Measurements from ENCODE around the gene WNT3A. TPM values are rescaled to one million over a fixed set of nuclear protein-coding genes. Genes with fewer than 3 reads are reported as not detected.

WNT3A gene
- total RNA-seq, 4 donors from 2014 or later = not detected

- intact Hi-C loops (cut with DNase I) = loop anchor here (5.0 kb wide), 1 partner anchor 154 kb away; the partner anchor contains the start of gene WNT9A
- H3K4me3 ChIP-seq = no peak overlapping the region
- H3K36me3 ChIP-seq = peaks cover 34 to 60% (median 56%) of the 10 kb centered on the region in 4 donors
- peaks cover 34 to 53% (median 42%) of the 10 kb centered on the region in 4 donors for H3K4me1 ChIP-seq
- no peak for DNase-seq (ENCODE audit: extremely low spot score)
- H3K9me3 ChIP-seq = no peaks in the 10 kb centered on the region
- H3K27me3 ChIP-seq = no peaks in the 10 kb centered on the region
- no peak for TF ChIP-seq POLR2A (IDR thresholded peaks at IDR 0.05; ENCODE audit: low read depth)
- TF ChIP-seq CTCF (IDR thresholded peaks at IDR 0.05) = no peak
- no peak for TF ChIP-seq EP300 (IDR thresholded peaks at IDR 0.05)
- TF ChIP-seq POLR2AphosphoS5 (IDR thresholded peaks at IDR 0.05) = no peak
- H3K27ac ChIP-seq (replicated peaks in 1 of 4) = peak overlapping the region in 3 of 4 donors; percentile 88 to 95 (median 94)
- 72% methylated on average over 10 of the region's 12 CpGs for WGBS
Observed at GRCh38 chr1:228100822-228101613, 94.2 kb downstream of the WNT3A start.

- Histone ChIP-seq H3K4me1 (peaks cover 28 to 48% (median 36%) of the 10 kb centered on the region in 4 donors), H3K27ac (replicated peaks in 1 of 4) (peak overlapping the region; percentile 88 to 97 (median 94)), H3K9me3 (no peaks in the 10 kb centered on the region), H3K36me3 (peaks cover 34 to 60% (median 57%) of the 10 kb centered on the region in 4 donors), H3K27me3 (no peaks in the 10 kb centered on the region), H3K4me3 (peak overlapping the region; percentile 79 to 97 (median 87))
- intact Hi-C loops (cut with DNase I) = loop anchor here (5.0 kb wide), 1 partner anchor 154 kb away; the partner anchor contains the start of gene WNT9A
- 54% methylated on average over 15 of the region's 15 CpGs for WGBS
- TF ChIP-seq POLR2AphosphoS5 (IDR thresholded peaks at IDR 0.05) (no peak), CTCF (IDR thresholded peaks at IDR 0.05) (no peak), POLR2A (IDR thresholded peaks at IDR 0.05; ENCODE audit: low read depth) (no peak), EP300 (IDR thresholded peaks at IDR 0.05) (no peak)
- no peak for DNase-seq (ENCODE audit: extremely low spot score)
Observed at GRCh38 chr1:228101614-228101993, 94.8 kb downstream of the WNT3A start.

GRCh38 chr1:228101994-228102790, 95.4 kb downstream of the WNT3A start:
- intact Hi-C loops (cut with DNase I) = loop anchor here (5.0 kb wide), 1 partner anchor 155 kb away; the partner anchor contains the start of gene WNT9A
- H3K9me3 ChIP-seq = no peaks in the 10 kb centered on the region
- DNase-seq (ENCODE audit: extremely low spot score) = no peak
- peak overlapping the region; percentile 79 to 97 (median 87) for H3K4me3 ChIP-seq
- peak overlapping the region; percentile 88 to 97 (median 94) for H3K27ac ChIP-seq (replicated peaks in 1 of 4)
- no peaks in the 10 kb centered on the region for H3K27me3 ChIP-seq
- H3K4me1 ChIP-seq = peaks cover 22 to 42% (median 30%) of the 10 kb centered on the region in 4 donors
- peaks cover 34 to 60% (median 57%) of the 10 kb centered on the region in 4 donors for H3K36me3 ChIP-seq
- 25% methylated on average over 12 of the region's 73 CpGs for WGBS
- TF ChIP-seq POLR2A (IDR thresholded peaks at IDR 0.05; ENCODE audit: low read depth) (no peak), EP300 (IDR thresholded peaks at IDR 0.05) (no peak), CTCF (IDR thresholded peaks at IDR 0.05) (no peak), POLR2AphosphoS5 (IDR thresholded peaks at IDR 0.05) (no peak)

GRCh38 chr1:228102791-228103620, 96.2 kb downstream of the WNT3A start, which contains the start of gene C1orf35:
Gene C1orf35 (minus strand): TSS chr1:228103325. CDS start chr1:228103227, 98 bp downstream.
- WGBS = 0% methylated on average over 22 of the region's 104 CpGs
- Histone ChIP-seq H3K36me3 (peaks cover 28 to 60% (median 56%) of the 10 kb centered on the region in 4 donors), H3K27me3 (no peaks in the 10 kb centered on the region), H3K4me3 (peak within 1 kb of the TSS; percentile 79 to 97 (median 87)), H3K4me1 (peaks cover 24 to 46% (median 33%) of the 10 kb centered on the region in 4 donors), H3K27ac (replicated peaks in 1 of 4) (peak within 1 kb of the TSS; percentile 88 to 97 (median 94)), H3K9me3 (no peaks in the 10 kb centered on the region)
- DNase-seq (ENCODE audit: extremely low spot score) = peak; percentile 97
- TF ChIP-seq POLR2AphosphoS5 (IDR thresholded peaks at IDR 0.05) = peak; percentile 89 to 99
- no peak for TF ChIP-seq CTCF (IDR thresholded peaks at IDR 0.05)
- TF ChIP-seq POLR2A (IDR thresholded peaks at IDR 0.05; ENCODE audit: low read depth) = peak; percentile 41
- no peak for TF ChIP-seq EP300 (IDR thresholded peaks at IDR 0.05)
- intact Hi-C loops (cut with DNase I) = loop anchor here (5.0 kb wide), 1 partner anchor 156 kb away; the partner anchor contains the start of gene WNT9A
